ENCODE results near the gene CYTH2. TPM values are rescaled to one million over a fixed set of nuclear protein-coding genes. Genes with fewer than 3 reads are reported as not detected.

The CYTH2 gene
- total and polyA plus RNA-seq, 5 experiments from 2014 or later: 20.5 to 77.7 (median 32.0) TPM

DNA sequence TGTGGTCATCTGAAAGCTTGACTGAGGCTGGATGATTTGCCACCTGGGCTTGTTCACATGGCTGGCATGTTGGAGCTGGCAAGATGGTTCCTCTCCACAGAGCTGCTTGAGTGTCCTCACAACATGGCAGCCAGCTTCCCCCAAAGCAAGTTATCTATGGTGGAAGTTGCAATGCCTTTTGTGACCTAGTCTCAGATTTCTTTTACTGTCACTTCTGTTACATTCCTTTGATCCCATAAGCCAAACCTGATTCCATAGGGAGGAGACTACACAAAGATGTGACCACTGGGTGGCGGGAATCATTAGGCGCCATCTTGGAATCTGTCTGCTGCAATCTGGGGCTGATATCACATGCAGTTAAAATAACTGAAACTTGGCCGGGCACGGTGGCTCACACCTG is 60.0 kb downstream of the CYTH2 start:
- Mint-ChIP-seq H3K9me3 (peaks cover 0 to 45% (median 14%) of the 10 kb centered on the region in 9 donors), H3K27me3 (peaks cover 0 to 12% (median 3%) of the 10 kb centered on the region in 5 donors), H3K4me1 (no peaks in the 10 kb centered on the region), H3K27ac (no peak overlapping the region), H3K36me3 (peaks cover 0 to 17% (median 12%) of the 10 kb centered on the region in 3 donors), H3K4me3 (no peak overlapping the region)
- POLR2A ChIA-PET: no interaction called here
- DNase-seq (no peak), ATAC-seq (no peak)

- ATAC-seq (no peak), DNase-seq (no peak)
- Mint-ChIP-seq H3K27me3 (peaks cover 0 to 7% (median 1%) of the 10 kb centered on the region in 5 donors), H3K27ac (no peak overlapping the region), H3K36me3 (peaks cover 0 to 14% (median 10%) of the 10 kb centered on the region in 3 donors), H3K4me1 (no peaks in the 10 kb centered on the region), H3K9me3 (peaks cover 0 to 42% (median 12%) of the 10 kb centered on the region in 9 donors), H3K4me3 (no peak overlapping the region)
- POLR2A ChIA-PET: interaction anchor here (0.6 kb wide), 1 partner anchor 72 kb away, joined by 3 read pairs; no protein-coding TSS in a partner anchor
Measured at GRCh38 chr19:48530066-48530720, 61.0 kb downstream of the CYTH2 start.

DNA sequence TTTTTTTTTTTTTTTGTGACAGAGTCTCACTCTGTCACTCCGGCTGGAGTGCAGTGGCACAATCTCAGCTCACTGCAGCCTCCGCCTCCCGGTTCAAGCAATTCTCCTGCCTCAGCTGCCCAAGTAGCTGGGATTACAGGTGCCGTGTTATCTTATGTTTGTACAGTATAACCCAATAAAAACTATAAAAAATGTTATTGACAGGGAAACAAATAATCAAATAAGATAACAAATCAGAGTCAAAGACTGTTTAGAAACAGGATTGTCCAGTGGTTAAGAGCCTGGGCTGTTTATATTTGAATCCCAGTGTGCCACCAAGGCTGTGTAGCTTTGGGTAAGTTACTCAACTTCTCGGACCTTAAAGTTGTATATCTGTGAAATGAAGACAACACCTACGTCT is 61.6 kb downstream of the CYTH2 start:
- Mint-ChIP-seq H3K9me3 (peaks cover 0 to 40% (median 12%) of the 10 kb centered on the region in 9 donors), H3K36me3 (peaks cover 0 to 14% (median 10%) of the 10 kb centered on the region in 3 donors), H3K27me3 (peaks cover 0 to 7% (median 1%) of the 10 kb centered on the region in 5 donors), H3K27ac (no peak overlapping the region), H3K4me1 (no peaks in the 10 kb centered on the region), H3K4me3 (no peak overlapping the region)
- POLR2A ChIA-PET: interaction anchor here (0.6 kb wide), 1 partner anchor 72 kb away, joined by 3 read pairs; no protein-coding TSS in a partner anchor
- DNase-seq (no peak), ATAC-seq (no peak)

Other genes with a start within 250 kb of the CYTH2 start
- 100 to 1,000 TPM; 301 to 314 TPM for gene CARD8, start 213.5 kb upstream of the CYTH2 start, total RNA-seq
- 100 to 1,000 TPM in 1 of 3 donors, 10 to 100 TPM in 2; 73.3 to 104 (median 87.7) TPM for gene CARD8, start 213.5 kb upstream of the CYTH2 start, polyA plus RNA-seq
- gene ZNF114, start 199.3 kb upstream of the CYTH2 start, total RNA-seq: not detected
- under 1 TPM in 1 of 3 donors, not detected in 2; 0.17 TPM for gene ZNF114, start 199.3 kb upstream of the CYTH2 start, polyA plus RNA-seq
- gene EMP3, start 143.8 kb upstream of the CYTH2 start, total RNA-seq: 100 to 1,000 TPM; 275 to 277 TPM
- gene EMP3, start 143.8 kb upstream of the CYTH2 start, polyA plus RNA-seq: 100 to 1,000 TPM; 514 to 721 (median 617) TPM
- gene TMEM143, start 105.4 kb upstream of the CYTH2 start, total RNA-seq: 10 to 100 TPM; 25.0 to 29.4 TPM
- gene TMEM143, start 105.4 kb upstream of the CYTH2 start, polyA plus RNA-seq: 10 to 100 TPM in 1 of 3 donors, 1 to 10 TPM in 2; 3.9 to 10.7 (median 4.9) TPM
- not detected for gene SYNGR4, start 105.0 kb upstream of the CYTH2 start, total RNA-seq
- not detected for gene SYNGR4, start 105.0 kb upstream of the CYTH2 start, polyA plus RNA-seq
- 10 to 100 TPM; 49.6 TPM for gene KDELR1, start 77.8 kb upstream of the CYTH2 start, total RNA-seq
- gene KDELR1, start 77.8 kb upstream of the CYTH2 start, polyA plus RNA-seq: 10 to 100 TPM; 21.3 to 24.8 (median 22.5) TPM
- gene GRIN2D, start 75.7 kb upstream of the CYTH2 start, total RNA-seq: under 1 TPM; 0.08 to 0.11 TPM
- gene GRIN2D, start 75.7 kb upstream of the CYTH2 start, polyA plus RNA-seq: not detected
- 10 to 100 TPM; 39.1 to 41.2 TPM for gene GRWD1, start 23.4 kb upstream of the CYTH2 start, total RNA-seq
- gene GRWD1, start 23.4 kb upstream of the CYTH2 start, polyA plus RNA-seq: 10 to 100 TPM; 32.9 to 59.9 (median 40.3) TPM
- 1 to 10 TPM; 2.7 to 2.9 TPM for gene KCNJ14, start 13.8 kb upstream of the CYTH2 start, total RNA-seq
- gene KCNJ14, start 13.8 kb upstream of the CYTH2 start, polyA plus RNA-seq: under 1 TPM in 2 of 3 donors, not detected in 1; 0.39 to 0.42 TPM
- gene LMTK3, start 42.5 kb downstream of the CYTH2 start, total RNA-seq: 10 to 100 TPM; 21.4 to 21.5 TPM
- gene LMTK3, start 42.5 kb downstream of the CYTH2 start, polyA plus RNA-seq: under 1 TPM in 1 of 3 donors, not detected in 2; 0.15 TPM
- gene SULT2B1, start 82.8 kb downstream of the CYTH2 start, total RNA-seq: not detected
- under 1 TPM in 1 of 3 donors, not detected in 2; 0.18 TPM for gene SULT2B1, start 82.8 kb downstream of the CYTH2 start, polyA plus RNA-seq
- gene SPACA4, start 137.4 kb downstream of the CYTH2 start, total RNA-seq: not detected
- not detected for gene SPACA4, start 137.4 kb downstream of the CYTH2 start, polyA plus RNA-seq
- gene FAM83E, start 145.7 kb downstream of the CYTH2 start, total RNA-seq: 1 to 10 TPM; 8.0 TPM
- gene FAM83E, start 145.7 kb downstream of the CYTH2 start, polyA plus RNA-seq: not detected
- gene RPL18, start 149.8 kb downstream of the CYTH2 start, total RNA-seq: 1,000 to 10,000 TPM; 2,380 to 2,437 TPM
- 1,000 to 10,000 TPM; 2,610 to 3,008 (median 2,848) TPM for gene RPL18, start 149.8 kb downstream of the CYTH2 start, polyA plus RNA-seq
- gene SPHK2, start 150.1 kb downstream of the CYTH2 start, total RNA-seq: 10 to 100 TPM; 39.1 to 40.4 TPM
- gene SPHK2, start 150.1 kb downstream of the CYTH2 start, polyA plus RNA-seq: 1 to 10 TPM; 7.5 to 9.1 (median 8.3) TPM
- gene DBP, start 168.0 kb downstream of the CYTH2 start, total RNA-seq: 10 to 100 TPM; 63.1 to 66.6 TPM
- gene DBP, start 168.0 kb downstream of the CYTH2 start, polyA plus RNA-seq: 10 to 100 TPM; 37.5 to 97.8 (median 63.1) TPM
- gene CA11, start 176.8 kb downstream of the CYTH2 start, total RNA-seq: 10 to 100 TPM; 16.2 to 21.3 TPM
- gene CA11, start 176.8 kb downstream of the CYTH2 start, polyA plus RNA-seq: 10 to 100 TPM in 1 of 3 donors, 1 to 10 TPM in 2; 6.6 to 14.1 (median 7.2) TPM
- gene NTN5, start 203.6 kb downstream of the CYTH2 start, total RNA-seq: 1 to 10 TPM; 1.7 to 2.9 TPM
- gene NTN5, start 203.6 kb downstream of the CYTH2 start, polyA plus RNA-seq: under 1 TPM in 2 of 3 donors, not detected in 1; 0.17 to 0.25 TPM
- gene FUT2, start 226.6 kb downstream of the CYTH2 start, total RNA-seq: not detected
- gene FUT2, start 226.6 kb downstream of the CYTH2 start, polyA plus RNA-seq: 1 to 10 TPM in 1 of 3 donors, under 1 TPM in 2; 0.17 to 1.8 (median 0.17) TPM